Suprapubic skin (tissue), 4 donors: ENCODE data around the gene SRCAP.

Source experiments
- CTCF ChIP-seq, 2 donors: fragments of 200-600 bp in 1 of 2; fragments of 450-650 bp in 1 of 2; sonication (generic) in 1 of 2; IDR thresholded peaks; one replicate each; pipeline ENCODE4 v1.5.1; 2016 to 2019; ENCODE audit warnings: antibody characterized with exemption in 2 of 2, mild to moderate bottlenecking in 1 of 2, moderate library complexity in 1 of 2
- POLR2A ChIP-seq, 2 donors: fragments of 450-650 bp; IDR thresholded peaks; one replicate each; pipeline ENCODE4 v1.6.1; 2017; ENCODE audit warnings: antibody characterized with exemption in 2 of 2, mild to moderate bottlenecking in 2 of 2, moderate library complexity in 2 of 2
- POLR2AphosphoS5 ChIP-seq, 3 donors: sonication (generic); formaldehyde crosslinking; IDR thresholded peaks; one replicate each; pipeline ENCODE4 v1.6.1; 2017; ENCODE audit warnings: antibody characterized with exemption in 3 of 3

- TF ChIP-seq CTCF (IDR thresholded peaks at IDR 0.05): no peak
- peak in 1 of 2 donors; percentile 51 for TF ChIP-seq POLR2A (IDR thresholded peaks at IDR 0.05)
- peak in 2 of 3 donors; percentile 2 to 93 for TF ChIP-seq POLR2AphosphoS5 (IDR thresholded peaks at IDR 0.05)
Measured at GRCh38 chr16:30747799-30748633, 49.0 kb downstream of the SRCAP start, which contains the start of gene PHKG2.
